Testis (tissue), 2 donors: ENCODE data around the gene RIN1.

Experiments used
- CTCF ChIP-seq, 3 experiments: fragments of 450-650 bp in 2 of 3; fragments of 200-600 bp in 1 of 3; sonication (generic) in 1 of 3; IDR thresholded peaks; one replicate each; pipeline ENCODE4 v1.5.1; 2016 to 2019; ENCODE audit warnings: antibody characterized with exemption in 3 of 3, mild to moderate bottlenecking in 2 of 3, moderate library complexity in 1 of 3
- POLR2A ChIP-seq: fragments of 450-650 bp; IDR thresholded peaks from one replicate; pipeline ENCODE4 v1.6.1; 2017; ENCODE audit warnings: antibody characterized with exemption, mild to moderate bottlenecking, moderate library complexity

- no peak for TF ChIP-seq POLR2A
- TF ChIP-seq CTCF (IDR thresholded peaks at IDR 0.05): no peak
These were observed 33.0 kb upstream of the RIN1 start for GRCh38 chr11:66369073-66369894.
